ENCODE measurements around the gene MAP2. TPM values are rescaled to one million over a fixed set of nuclear protein-coding genes. Genes with fewer than 3 reads are reported as not detected.

The MAP2 gene
- total RNA-seq, 1 experiment from 2014 or later, result 0.05 TPM

- H3K9me3 Mint-ChIP-seq (ENCODE audit: unreplicated experiment), result no peaks in the 10 kb centered on the region
- Histone ChIP-seq H3K4me1 (no peaks in the 10 kb centered on the region), H3K9me3 (no peaks in the 10 kb centered on the region), H3K27me3 (replicated peaks; ENCODE audit: control insufficient read depth, insufficient read depth, low read length) (no peaks in the 10 kb centered on the region), H3K36me3 (ENCODE audit: control insufficient read depth, insufficient read depth, low read length) (no peaks in the 10 kb centered on the region), H3K4me3 (ENCODE audit: low read depth, low read length) (no peak overlapping the region)
- DNase-seq, result no peak
- H3K27ac Mint-ChIP-seq (ENCODE audit: unreplicated experiment), result no peak overlapping the region
- BruUV-seq (replicated peaks), result no TSS peak
- no peaks in the 10 kb centered on the region for H3K36me3 Mint-ChIP-seq (ENCODE audit: insufficient read depth, unreplicated experiment)
- H3K27me3 Mint-ChIP-seq (ENCODE audit: insufficient read depth, unreplicated experiment), result peaks cover 3% of the 10 kb centered on the region
- TF ChIP-seq, protein P1, sequence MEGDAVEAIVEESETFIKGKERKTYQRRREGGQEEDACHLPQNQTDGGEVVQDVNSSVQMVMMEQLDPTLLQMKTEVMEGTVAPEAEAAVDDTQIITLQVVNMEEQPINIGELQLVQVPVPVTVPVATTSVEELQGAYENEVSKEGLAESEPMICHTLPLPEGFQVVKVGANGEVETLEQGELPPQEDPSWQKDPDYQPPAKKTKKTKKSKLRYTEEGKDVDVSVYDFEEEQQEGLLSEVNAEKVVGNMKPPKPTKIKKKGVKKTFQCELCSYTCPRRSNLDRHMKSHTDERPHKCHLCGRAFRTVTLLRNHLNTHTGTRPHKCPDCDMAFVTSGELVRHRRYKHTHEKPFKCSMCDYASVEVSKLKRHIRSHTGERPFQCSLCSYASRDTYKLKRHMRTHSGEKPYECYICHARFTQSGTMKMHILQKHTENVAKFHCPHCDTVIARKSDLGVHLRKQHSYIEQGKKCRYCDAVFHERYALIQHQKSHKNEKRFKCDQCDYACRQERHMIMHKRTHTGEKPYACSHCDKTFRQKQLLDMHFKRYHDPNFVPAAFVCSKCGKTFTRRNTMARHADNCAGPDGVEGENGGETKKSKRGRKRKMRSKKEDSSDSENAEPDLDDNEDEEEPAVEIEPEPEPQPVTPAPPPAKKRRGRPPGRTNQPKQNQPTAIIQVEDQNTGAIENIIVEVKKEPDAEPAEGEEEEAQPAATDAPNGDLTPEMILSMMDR (IDR thresholded peaks at IDR 0.05; ENCODE audit: insufficient read depth in 1 of 2, low read depth in 1 of 2, low read length in 1 of 2, severe bottlenecking in 1 of 2, unreplicated experiment in 1 of 2), result no peak
- no peaks in the 10 kb centered on the region for H3K4me1 Mint-ChIP-seq (ENCODE audit: low read depth, unreplicated experiment)
- no peak overlapping the region for H3K4me3 Mint-ChIP-seq (ENCODE audit: unreplicated experiment)
- POLR2A ChIA-PET, result no interaction called here
- intact Hi-C loops (cut with micrococcal nuclease; ENCODE audit: unreplicated experiment), result no loop called here
- CTCF ChIA-PET, result no interaction called here
Measured at GRCh38 chr2:209682646-209683045, 258.8 kb downstream of the MAP2 start.

DNA sequence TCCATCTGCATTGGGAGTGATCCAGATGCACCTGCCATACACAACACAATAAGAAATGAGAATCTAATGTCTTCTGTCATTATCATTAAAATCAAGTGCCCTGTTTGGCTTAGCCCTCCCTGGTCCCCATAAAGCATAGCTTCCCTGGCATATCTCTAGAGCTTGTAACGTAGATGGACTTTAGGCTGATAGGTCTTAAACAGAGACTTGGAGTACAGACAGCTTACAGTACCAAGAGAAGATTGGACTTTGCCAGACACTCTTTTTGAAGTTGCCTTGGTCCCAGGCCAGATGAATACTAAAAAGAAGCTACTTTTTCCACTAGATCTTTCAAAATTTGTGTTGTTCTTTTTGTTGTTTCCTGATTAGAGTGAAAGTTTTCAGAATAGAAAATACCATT, 261.5 kb downstream of the MAP2 start:
- H3K4me3 Mint-ChIP-seq (ENCODE audit: unreplicated experiment), result no peak overlapping the region
- H3K4me1 Mint-ChIP-seq (ENCODE audit: low read depth, unreplicated experiment), result no peaks in the 10 kb centered on the region
- no TSS peak for BruUV-seq (replicated peaks)
- ChIA-PET POLR2A (no interaction called here), CTCF (no interaction called here)
- no peak for DNase-seq
- H3K27me3 Mint-ChIP-seq (ENCODE audit: insufficient read depth, unreplicated experiment), result peaks cover 3% of the 10 kb centered on the region
- H3K36me3 Mint-ChIP-seq (ENCODE audit: insufficient read depth, unreplicated experiment), result no peaks in the 10 kb centered on the region
- H3K36me3 ChIP-seq (ENCODE audit: control insufficient read depth, insufficient read depth, low read length), result no peaks in the 10 kb centered on the region
- TF ChIP-seq, protein P1 (IDR thresholded peaks at IDR 0.05; ENCODE audit: insufficient read depth in 1 of 2, low read depth in 1 of 2, low read length in 1 of 2, severe bottlenecking in 1 of 2, unreplicated experiment in 1 of 2), result no peak
- no peaks in the 10 kb centered on the region for H3K4me1 ChIP-seq
- intact Hi-C loops (cut with micrococcal nuclease; ENCODE audit: unreplicated experiment), result no loop called here
- H3K9me3 Mint-ChIP-seq (ENCODE audit: unreplicated experiment), result no peaks in the 10 kb centered on the region
- H3K9me3 ChIP-seq, result no peaks in the 10 kb centered on the region
- no peak overlapping the region for H3K4me3 ChIP-seq (ENCODE audit: low read depth, low read length)
- H3K27ac Mint-ChIP-seq (ENCODE audit: unreplicated experiment), result no peak overlapping the region
- no peaks in the 10 kb centered on the region for H3K27me3 ChIP-seq (replicated peaks; ENCODE audit: control insufficient read depth, insufficient read depth, low read length)

- no peaks in the 10 kb centered on the region for H3K27me3 ChIP-seq (replicated peaks; ENCODE audit: control insufficient read depth, insufficient read depth, low read length)
- Mint-ChIP-seq H3K4me3 (ENCODE audit: unreplicated experiment) (no peak overlapping the region), H3K4me1 (ENCODE audit: low read depth, unreplicated experiment) (no peaks in the 10 kb centered on the region), H3K36me3 (ENCODE audit: insufficient read depth, unreplicated experiment) (no peaks in the 10 kb centered on the region), H3K27me3 (ENCODE audit: insufficient read depth, unreplicated experiment) (peaks cover 3% of the 10 kb centered on the region), H3K9me3 (ENCODE audit: unreplicated experiment) (no peaks in the 10 kb centered on the region), H3K27ac (ENCODE audit: unreplicated experiment) (no peak overlapping the region)
- ChIA-PET POLR2A (no interaction called here), CTCF (no interaction called here)
- no peaks in the 10 kb centered on the region for H3K36me3 ChIP-seq (ENCODE audit: control insufficient read depth, insufficient read depth, low read length)
- H3K4me1 ChIP-seq, result no peaks in the 10 kb centered on the region
- no peak overlapping the region for H3K4me3 ChIP-seq (ENCODE audit: low read depth, low read length)
- no peak for DNase-seq
- no TSS peak for BruUV-seq (replicated peaks)
- TF ChIP-seq, protein P1 (IDR thresholded peaks at IDR 0.05; ENCODE audit: insufficient read depth in 1 of 2, low read depth in 1 of 2, low read length in 1 of 2, severe bottlenecking in 1 of 2, unreplicated experiment in 1 of 2), result no peak
- no peaks in the 10 kb centered on the region for H3K9me3 ChIP-seq
- intact Hi-C loops (cut with micrococcal nuclease; ENCODE audit: unreplicated experiment), result no loop called here
Measured at GRCh38 chr2:209685963-209686362, 262.1 kb downstream of the MAP2 start.
